Left lung (tissue), 10 donors: Measurements from ENCODE around the gene FNTB. TPM values are rescaled to one million over a fixed set of nuclear protein-coding genes. Genes with fewer than 3 reads are reported as not detected.

Source experiments
- ATAC-seq: fragments of 200-7000 bp; cut with Tn5 transposase; one replicate; pipeline ENCODE4 v1.9.1; 2020; ENCODE audit warnings: moderate library complexity
- DNase-seq, 4 donors: peaks; one replicate each; pipeline ENCODE4 v3.0.0-alpha.2; 2013 to 2020
- H3K27ac ChIP-seq, 2 donors: fragments of 200-600 bp; sonication (generic) in 1 of 2; one replicate each; pipeline versions ENCODE4 v1.5.0 to v1.8.0; 2020 to 2021
- H3K27me3 ChIP-seq, 2 donors: fragments of 200-600 bp; sonication (generic) in 1 of 2; one replicate each; pipeline versions ENCODE4 v1.5.0 to v1.8.0; 2020 to 2021
- H3K36me3 ChIP-seq, 2 donors: fragments of 200-600 bp; sonication (generic) in 1 of 2; one replicate each; pipeline versions ENCODE4 v1.5.0 to v1.8.0; 2020 to 2021
- H3K4me1 ChIP-seq, 2 donors: fragments of 200-600 bp; one replicate each; pipeline ENCODE4 v1.8.0; 2021
- H3K4me3 ChIP-seq, 2 donors: fragments of 200-600 bp; sonication (generic) in 1 of 2; one replicate each; pipeline versions ENCODE4 v1.5.0 to v1.8.0; 2020 to 2021; ENCODE audit warnings: mild to moderate bottlenecking in 1 of 2
- H3K9me3 ChIP-seq, 2 donors: fragments of 200-600 bp; sonication (generic) in 1 of 2; one replicate each; pipeline versions ENCODE4 v1.5.0 to v1.8.0; 2020 to 2021
- intact Hi-C, 2 donors: fragments of 100-400 bp; cut with DNase I; formaldehyde crosslinking; loops; one replicate each; pipeline versions ENCODE4 v1.11.2 to v1.14.2; 2022
- polyA plus RNA-seq, 6 donors: library from polyadenylated mRNA; unstranded; fragments of 120-200 nt; gene quantifications; one replicate each; pipeline ENCODE4 v1.2.1, GENCODE V29; 2013; ENCODE audit not compliant: insufficient read length in 6 of 6
- total RNA-seq, 2 donors: library from RNA; stranded (reverse); fragmentation: NEBNext Ultra II Directional; extraction: Animal tissue kit (Norgen Biotek cat#: 25700); gene quantifications; one replicate each; pipeline ENCODE4 v1.2.1, GENCODE V29; 2021
- TF ChIP-seq, protein P1 (sequence below), 2 donors: fragments of 200-600 bp; sonication (generic) in 1 of 2; IDR thresholded peaks; one replicate each; pipeline versions ENCODE4 v1.5.0 to v1.8.0; 2021; ENCODE audit warnings: antibody characterized with exemption in 2 of 2
- donor health status: DM: no; HTN: yes; CAD: no.
- donor health status: DM: no; HTN: no; CAD: no.

FNTB gene
- total and polyA plus RNA-seq, 8 donors = 16.6 to 32.7 (median 29.4) TPM

DNA sequence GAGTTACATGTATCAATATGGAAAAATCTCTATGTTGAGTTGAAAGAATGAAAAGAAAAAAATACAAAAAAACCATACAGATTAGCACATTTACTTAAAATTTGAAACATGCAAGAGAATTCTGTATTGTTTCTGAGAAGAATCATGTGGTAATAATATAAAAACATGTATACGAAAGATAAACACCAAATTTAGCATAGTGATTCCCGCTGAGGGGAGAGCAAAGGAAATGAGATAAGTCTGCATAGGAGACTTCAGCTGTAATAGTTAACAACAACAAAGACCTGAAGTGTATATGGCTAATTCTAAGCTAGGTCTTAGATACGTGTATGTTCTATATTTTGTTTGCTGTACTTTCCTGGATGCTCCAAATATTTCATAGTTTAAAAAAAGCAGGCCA is 46.5 kb downstream of the FNTB start:
- DNase-seq (no peak), ATAC-seq (no peak)
- Histone ChIP-seq H3K9me3 (no peaks in the 10 kb centered on the region), H3K27ac (no peak overlapping the region), H3K27me3 (no peaks in the 10 kb centered on the region), H3K4me3 (no peak overlapping the region), H3K4me1 (no peaks in the 10 kb centered on the region), H3K36me3 (peaks cover 0 to 40% of the 10 kb centered on the region in 2 donors)
- intact Hi-C loops = no loop called here
- TF ChIP-seq, protein P1, sequence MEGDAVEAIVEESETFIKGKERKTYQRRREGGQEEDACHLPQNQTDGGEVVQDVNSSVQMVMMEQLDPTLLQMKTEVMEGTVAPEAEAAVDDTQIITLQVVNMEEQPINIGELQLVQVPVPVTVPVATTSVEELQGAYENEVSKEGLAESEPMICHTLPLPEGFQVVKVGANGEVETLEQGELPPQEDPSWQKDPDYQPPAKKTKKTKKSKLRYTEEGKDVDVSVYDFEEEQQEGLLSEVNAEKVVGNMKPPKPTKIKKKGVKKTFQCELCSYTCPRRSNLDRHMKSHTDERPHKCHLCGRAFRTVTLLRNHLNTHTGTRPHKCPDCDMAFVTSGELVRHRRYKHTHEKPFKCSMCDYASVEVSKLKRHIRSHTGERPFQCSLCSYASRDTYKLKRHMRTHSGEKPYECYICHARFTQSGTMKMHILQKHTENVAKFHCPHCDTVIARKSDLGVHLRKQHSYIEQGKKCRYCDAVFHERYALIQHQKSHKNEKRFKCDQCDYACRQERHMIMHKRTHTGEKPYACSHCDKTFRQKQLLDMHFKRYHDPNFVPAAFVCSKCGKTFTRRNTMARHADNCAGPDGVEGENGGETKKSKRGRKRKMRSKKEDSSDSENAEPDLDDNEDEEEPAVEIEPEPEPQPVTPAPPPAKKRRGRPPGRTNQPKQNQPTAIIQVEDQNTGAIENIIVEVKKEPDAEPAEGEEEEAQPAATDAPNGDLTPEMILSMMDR (IDR thresholded peaks at IDR 0.05) = no peak

DNA sequence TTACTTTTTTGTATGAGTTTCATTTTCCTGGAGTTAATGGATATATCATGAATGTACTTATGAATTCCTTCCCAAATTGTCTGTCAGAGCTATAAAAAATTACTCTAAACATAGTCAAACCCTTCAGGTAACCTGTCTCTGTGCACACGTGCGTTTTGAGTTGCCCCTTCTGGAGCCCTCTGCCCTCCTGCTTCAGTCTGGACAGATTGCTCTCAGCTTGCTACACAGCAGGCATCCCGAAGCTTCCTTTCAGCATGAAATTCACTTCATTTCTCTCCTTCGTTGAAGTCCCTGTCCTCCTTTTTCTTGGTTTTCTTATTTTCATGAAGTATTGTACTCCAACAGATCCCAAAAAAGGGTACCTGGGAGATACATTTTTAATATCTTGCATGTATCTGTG is 47.3 kb downstream of the FNTB start:
- ATAC-seq (no peak), DNase-seq (no peak)
- no peak overlapping the region for H3K4me3 ChIP-seq
- TF ChIP-seq, protein P1 (IDR thresholded peaks at IDR 0.05) = no peak
- H3K36me3 ChIP-seq = peaks cover 0 to 35% of the 10 kb centered on the region in 2 donors
- H3K9me3 ChIP-seq = no peaks in the 10 kb centered on the region
- no peaks in the 10 kb centered on the region for H3K4me1 ChIP-seq
- H3K27ac ChIP-seq = peak overlapping the region in 1 of 2 donors; percentile 44
- no peaks in the 10 kb centered on the region for H3K27me3 ChIP-seq
- intact Hi-C loops = no loop called here

DNA sequence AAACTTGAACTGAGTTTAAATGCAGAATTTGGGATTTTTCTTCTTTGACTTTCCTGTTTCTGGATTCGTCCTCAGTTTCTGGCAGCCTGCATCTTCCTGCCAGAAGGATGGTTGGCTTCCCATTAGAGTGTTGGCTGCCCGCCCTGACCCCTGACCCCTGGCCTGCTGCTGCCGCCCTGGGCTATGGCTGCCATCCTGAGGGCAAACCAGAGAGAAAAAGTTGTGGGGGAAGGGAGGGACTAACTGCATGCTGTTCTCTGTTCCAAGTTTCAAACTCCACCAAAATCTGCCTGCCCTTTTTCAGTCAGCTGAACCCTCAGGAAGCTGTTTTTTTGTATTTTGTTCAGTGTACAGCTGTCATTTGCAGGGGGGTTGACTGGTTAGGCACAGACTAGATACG is 48.4 kb downstream of the FNTB start:
- no peak overlapping the region for H3K4me3 ChIP-seq
- no peaks in the 10 kb centered on the region for H3K27me3 ChIP-seq
- DNase-seq (peak in 3 of 4 donors; percentile 33 to 46 (median 39)), ATAC-seq (peak; percentile 52)
- intact Hi-C loops = no loop called here
- H3K4me1 ChIP-seq = no peaks in the 10 kb centered on the region
- H3K36me3 ChIP-seq = peaks cover 0 to 29% of the 10 kb centered on the region in 2 donors
- H3K9me3 ChIP-seq = no peaks in the 10 kb centered on the region
- TF ChIP-seq, protein P1 (IDR thresholded peaks at IDR 0.05) = no peak
- H3K27ac ChIP-seq = peak overlapping the region in 1 of 2 donors; percentile 44

DNA sequence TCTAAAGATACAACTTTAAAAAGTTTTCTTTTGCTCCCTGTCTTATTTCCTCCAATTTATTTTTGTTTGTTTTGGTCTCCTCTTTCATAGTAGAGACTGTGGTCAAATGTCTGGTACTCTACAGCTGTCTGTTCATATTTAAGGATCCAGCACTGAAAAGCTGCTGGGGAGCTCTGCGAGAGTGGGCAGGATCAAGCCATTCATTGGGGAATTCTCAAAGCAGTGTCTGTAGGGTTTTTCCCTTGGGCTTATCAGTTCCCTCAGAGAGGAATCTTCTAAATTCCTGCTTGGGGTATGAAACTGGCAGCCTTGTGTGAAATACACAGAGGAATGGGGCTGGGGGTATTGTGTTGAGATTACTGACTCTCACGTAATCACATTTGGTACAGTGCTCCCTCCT is 52.3 kb downstream of the FNTB start:
- TF ChIP-seq, protein P1 (IDR thresholded peaks at IDR 0.05) = no peak
- DNase-seq = no peak
- Histone ChIP-seq H3K27ac (no peak overlapping the region), H3K4me3 (no peak overlapping the region), H3K9me3 (no peaks in the 10 kb centered on the region), H3K27me3 (no peaks in the 10 kb centered on the region), H3K36me3 (peaks cover 0 to 19% of the 10 kb centered on the region in 2 donors), H3K4me1 (peaks cover 0 to 16% of the 10 kb centered on the region in 2 donors)
- intact Hi-C loops = no loop called here
- no peak for ATAC-seq

DNA sequence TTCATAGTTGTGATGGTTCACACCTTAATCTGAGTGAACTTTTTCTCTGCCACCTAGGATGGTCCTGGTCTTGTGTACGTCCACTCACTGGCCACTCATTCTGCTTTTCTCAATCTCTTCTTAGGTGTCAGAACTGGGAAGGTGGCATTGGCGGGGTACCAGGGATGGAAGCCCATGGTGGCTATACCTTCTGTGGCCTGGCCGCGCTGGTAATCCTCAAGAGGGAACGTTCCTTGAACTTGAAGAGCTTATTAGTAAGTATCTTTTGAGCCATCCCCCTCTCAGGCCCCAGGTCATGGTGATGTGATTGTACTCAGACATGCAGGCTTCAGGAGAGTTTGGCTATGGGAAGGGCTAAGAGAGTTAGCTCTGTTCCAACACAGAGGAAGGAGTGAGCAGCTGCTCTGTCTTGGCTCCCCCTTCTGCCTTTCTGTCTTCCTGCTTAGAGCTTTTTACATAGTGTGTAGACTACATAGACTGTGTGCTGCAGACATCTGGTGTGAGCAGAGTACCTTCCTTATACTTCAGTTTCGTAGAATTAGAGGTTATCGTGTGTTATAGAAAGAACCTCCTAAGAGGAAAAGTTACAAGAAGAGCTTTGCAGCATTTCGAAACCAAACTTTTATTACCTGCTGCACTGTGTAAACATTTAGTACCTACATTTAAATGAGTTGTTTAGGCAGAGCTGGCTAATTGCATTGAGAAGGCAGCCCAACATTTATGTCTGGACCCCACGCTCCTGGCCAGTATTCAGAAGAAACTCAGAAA is 54.2 kb downstream of the FNTB start:
- DNase-seq (no peak), ATAC-seq (no peak)
- Histone ChIP-seq H3K27me3 (no peaks in the 10 kb centered on the region), H3K4me3 (no peak overlapping the region), H3K4me1 (peaks cover 0 to 32% of the 10 kb centered on the region in 2 donors), H3K36me3 (peaks cover 0 to 28% of the 10 kb centered on the region in 2 donors), H3K27ac (no peak overlapping the region), H3K9me3 (no peaks in the 10 kb centered on the region)
- intact Hi-C loops = no loop called here
- TF ChIP-seq, protein P1 (IDR thresholded peaks at IDR 0.05) = no peak
